Hippocampal formation (tissue), 2 donors: ENCODE results near the gene FKBP4.
A peak's percentile ranks its signal among the peaks of the same experiment; 100 is the strongest.
"Not testable (repeated sequence)": the region's sequence is repeated elsewhere in the genome, so short reads cannot be mapped to it uniquely, and the experiment has no call there.

Source experiments
- DNase-seq, 2 donors: peaks; one replicate each; lab custom pipeline; 2025; lab: John Stamatoyannopoulos, UW

FKBP4 gene, protein sequence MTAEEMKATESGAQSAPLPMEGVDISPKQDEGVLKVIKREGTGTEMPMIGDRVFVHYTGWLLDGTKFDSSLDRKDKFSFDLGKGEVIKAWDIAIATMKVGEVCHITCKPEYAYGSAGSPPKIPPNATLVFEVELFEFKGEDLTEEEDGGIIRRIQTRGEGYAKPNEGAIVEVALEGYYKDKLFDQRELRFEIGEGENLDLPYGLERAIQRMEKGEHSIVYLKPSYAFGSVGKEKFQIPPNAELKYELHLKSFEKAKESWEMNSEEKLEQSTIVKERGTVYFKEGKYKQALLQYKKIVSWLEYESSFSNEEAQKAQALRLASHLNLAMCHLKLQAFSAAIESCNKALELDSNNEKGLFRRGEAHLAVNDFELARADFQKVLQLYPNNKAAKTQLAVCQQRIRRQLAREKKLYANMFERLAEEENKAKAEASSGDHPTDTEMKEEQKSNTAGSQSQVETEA

DNA sequence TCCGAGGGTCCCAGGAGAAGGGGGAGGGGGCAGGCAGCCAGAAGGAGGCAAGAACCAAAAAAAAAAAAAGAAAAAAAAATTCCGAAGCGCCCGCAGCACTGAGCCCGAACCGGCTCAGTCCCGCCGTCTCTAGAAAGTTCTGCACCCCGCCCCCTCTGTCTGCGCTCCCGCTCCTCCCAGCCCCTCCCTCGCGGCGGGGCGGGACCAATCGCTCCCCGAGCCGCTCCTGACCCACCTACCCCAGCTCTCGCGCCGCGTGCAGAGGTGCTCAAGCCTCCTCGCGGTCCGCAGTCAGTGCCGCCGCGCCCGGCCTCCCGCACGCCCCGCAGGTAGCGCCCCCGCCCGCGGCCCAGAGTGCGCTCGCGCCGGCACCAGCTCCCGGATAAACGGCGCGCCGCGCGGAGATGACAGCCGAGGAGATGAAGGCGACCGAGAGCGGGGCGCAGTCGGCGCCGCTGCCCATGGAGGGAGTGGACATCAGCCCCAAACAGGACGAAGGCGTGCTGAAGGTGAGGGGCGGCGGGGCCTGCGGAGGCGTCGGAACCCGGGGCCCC lies at the start of gene FKBP4:
TSS of gene FKBP4 (plus strand) at position 235 of the 554 bp plus-strand sequence. CDS start at position 405, 170 bp downstream.
- DNase-seq: peak; percentile 88 to 91

DNA sequence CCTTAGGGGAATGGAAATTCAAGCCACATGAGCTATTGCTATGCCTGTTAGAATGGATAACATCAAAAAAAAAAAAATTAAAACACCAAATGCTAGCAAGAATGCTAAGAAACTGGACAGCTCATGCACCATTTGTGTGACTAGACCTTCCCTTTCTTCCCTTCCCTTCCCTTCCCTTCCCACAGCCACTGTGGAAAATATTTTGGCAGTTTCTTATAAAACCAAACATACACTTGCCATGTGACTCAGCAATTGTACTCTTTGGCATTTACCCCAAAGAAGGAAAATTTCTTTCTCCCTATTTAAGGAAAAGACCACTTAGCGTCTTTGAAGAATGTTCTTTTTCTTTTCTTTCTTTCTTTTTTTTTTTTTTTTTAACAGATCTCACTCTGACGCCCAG lies 49.1 kb upstream of the FKBP4 start:
- no peak for DNase-seq

DNA sequence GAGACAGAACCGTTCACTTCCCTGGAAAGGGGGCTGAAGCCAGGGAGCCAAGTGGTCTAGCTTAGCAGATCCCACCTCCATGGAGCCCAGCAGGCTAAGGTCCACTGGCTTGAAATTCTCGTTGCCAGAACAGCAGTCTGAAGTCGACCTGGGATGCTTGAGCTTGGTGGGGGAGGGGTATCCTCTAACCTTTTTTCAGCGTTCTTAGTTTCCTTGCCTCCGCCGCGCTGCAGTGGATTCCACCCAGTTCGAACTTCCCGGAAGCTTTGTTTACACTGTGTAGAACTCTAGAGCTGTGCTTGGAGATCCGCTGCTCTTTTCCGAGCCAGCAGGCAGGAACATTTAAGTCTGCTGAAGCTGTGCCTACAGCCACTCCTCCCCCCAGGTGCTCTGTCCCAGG lies 45.2 kb upstream of the FKBP4 start:
- no peak for DNase-seq

DNA sequence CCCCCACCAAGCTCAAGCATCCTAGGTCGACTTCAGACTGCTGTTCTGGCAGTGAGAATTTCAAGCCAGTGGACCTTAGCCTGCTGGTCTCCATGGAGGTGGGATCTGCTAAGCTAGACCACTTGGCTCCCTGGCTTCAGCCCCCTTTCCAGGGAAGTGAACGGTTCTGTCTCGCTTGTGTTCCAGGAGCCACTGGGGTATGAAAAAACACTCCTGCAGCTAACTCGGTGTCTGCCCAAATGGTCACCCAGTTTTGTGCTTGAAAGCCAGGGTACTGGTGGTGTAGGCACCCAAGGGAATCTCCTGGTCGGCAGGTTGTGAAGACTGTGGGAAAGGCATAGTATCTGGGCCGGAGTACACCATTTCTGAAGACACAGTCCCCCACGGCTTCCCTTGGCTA lies 44.6 kb upstream of the FKBP4 start:
- DNase-seq: no peak

DNA sequence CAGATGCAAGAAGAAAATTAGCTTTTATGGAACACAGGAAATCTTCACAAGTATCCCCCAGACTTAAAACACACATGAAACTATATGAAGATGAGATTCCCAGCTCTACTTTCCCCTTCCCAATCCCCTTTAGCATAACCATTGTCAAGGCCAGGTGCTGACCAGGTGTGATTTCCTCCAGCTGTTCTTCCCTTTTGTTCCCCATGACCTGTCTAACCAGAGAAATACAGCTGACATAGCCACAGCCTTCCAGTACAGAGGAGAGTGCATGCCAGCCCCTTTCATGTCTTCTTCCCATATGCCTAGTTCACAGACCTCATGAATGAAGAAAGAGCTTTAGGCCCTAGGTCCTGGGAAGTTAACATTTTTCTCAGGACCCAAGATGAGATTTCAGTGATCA lies 43.5 kb upstream of the FKBP4 start:
- DNase-seq: no peak

DNA sequence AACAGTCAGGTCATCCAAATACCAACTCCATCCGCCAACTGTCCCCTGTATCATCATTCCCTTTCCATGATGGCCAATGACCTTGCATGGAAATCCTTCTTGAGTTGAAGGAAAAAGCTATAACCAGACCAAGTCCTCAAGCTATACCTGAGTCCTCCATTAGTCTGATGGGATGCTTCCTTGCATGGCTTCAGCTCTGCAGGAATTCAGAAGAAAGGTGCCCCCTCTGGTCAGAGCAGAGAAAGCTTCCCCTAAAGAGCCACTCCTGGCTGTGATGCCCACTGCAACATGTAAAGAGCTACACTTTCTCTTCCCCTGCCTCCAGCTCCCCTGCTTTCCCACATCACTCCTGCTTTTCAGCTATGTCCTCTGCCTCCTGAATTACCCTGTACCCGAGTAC lies 43.1 kb upstream of the FKBP4 start:
- no peak for DNase-seq

DNA sequence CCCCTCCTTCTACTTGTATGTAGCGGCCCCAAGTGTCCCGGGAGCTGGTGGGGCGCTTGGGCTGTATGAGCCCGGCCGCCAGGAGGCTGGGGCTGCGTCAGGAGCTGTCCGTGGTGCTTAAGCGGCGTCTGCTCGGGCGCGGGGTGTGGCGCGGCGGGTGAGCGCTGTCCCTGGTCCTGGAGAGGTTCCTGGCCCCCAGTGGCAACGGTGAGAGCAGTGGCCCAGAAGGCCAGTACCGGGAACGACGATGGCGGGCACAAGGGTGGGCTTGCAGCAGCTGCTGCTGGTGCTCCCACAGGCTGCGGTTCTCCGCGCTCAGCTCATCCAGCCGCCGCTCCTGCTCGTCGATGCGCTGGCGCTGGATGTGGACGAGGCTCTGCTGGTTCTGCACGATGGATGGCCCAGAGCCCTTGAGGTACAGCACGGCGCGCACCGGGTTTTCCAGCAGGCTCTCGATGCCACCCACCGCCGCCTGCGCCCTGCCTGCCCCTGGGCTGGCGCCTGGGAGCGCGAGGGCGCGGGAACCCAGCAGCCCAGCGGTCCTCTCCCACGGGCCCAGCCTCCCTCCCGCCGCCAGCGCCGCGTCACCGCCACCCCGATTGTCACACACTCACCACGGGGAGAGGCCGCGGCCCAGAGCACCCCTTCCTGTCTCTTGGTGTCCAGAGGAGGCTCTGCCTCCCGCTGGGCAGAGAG lies 41.9 kb upstream of the FKBP4 start:
- peak; percentile 23 to 63 for DNase-seq

DNA sequence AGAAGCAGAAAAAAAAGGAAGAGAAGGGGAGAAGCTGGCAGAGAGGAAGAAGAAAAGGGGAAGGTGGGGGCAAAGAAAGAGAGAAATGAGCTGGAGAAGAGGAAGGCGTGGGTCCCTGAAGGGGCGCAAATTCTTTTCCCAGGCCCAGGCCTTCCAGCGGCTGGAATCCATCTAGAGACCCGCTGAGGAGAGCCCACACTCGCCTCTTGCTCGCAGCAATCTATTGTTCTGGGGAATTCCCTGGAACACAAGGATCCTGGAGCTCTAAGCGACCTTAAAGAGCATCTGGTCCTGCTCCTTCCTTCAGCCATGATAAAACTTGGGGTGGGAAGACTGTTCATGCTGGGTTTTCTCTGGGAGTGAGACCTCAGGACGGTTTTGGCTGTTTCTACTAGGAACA lies 41.2 kb upstream of the FKBP4 start:
- DNase-seq: no peak

DNA sequence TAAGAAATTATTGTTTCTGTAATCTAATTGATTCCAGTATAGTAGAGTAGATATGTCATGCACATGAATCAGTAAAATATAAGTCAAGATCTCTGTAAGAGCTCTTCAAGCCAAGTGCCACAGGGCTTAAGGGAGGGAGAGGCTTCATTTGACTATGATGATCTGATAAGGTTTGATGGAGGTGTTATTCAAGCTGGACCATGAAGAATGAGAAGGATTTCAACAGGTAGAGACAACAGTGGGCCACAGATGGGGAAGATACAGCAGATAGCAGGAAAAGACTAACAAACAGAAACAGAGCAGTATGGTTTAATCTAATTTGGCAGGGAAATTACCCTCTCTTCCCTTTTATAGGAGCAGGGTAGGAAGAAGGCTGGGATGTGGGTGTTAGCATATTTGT lies 40.6 kb upstream of the FKBP4 start:
- DNase-seq: peak in 1 of 2 donors; percentile 0

DNA sequence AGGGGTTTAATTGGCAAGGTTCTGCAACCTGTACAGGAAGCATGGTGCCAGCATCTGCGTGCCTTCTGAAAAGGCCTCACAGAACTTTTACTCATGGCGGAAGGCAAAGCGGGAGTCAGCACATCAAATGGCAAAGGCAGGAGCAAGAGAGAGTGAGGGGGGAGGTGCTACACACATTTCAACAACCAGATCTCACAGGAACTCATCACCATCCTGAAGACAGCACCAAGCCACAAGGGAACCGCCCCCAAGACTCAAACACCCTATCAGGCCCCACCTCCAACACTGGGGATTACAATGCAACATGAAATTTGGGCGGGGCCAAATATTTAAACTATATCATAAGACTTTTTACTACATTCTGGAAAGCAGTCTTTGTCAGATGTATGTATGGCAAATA lies 38.0 kb upstream of the FKBP4 start:
- DNase-seq: no peak

DNA sequence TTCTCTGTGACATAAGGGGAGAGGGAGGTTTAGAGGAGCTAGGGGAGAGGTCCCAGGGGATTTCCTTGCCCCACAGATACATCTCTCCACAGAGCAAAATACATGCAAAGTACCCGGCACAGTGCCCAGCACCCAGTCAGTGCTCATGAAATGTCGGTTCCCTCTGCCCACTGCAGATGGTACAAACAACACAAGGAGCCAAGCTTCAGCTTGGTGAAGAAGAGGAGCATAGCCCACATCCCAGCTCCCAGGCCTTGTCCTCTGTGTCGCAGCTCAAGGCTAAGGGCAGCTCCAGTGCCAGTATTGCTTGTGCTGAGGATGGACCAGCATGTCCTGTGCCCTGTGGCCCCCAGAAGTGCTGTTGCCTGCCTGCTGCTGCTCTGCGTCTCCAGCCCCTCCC lies 35.0 kb upstream of the FKBP4 start:
- no peak for DNase-seq

DNA sequence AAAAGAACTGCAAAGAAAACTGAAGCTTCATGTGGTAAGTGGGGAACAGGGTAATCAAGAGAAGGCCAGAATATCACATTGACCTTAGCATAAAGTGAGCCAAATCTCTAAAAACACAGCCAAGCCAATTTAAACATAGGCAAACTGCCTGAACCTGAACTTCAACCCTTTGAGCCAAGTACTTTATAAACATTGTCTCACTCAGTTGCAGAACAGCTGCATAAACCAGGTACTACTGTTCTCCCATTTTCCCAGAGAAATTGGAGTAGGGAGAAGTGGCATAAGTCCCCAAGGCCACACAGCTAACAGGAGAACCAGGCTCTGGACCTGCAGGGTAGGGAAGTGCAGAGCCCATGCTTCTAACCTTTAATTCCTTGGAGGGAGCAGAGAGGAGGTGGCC lies 30.4 kb upstream of the FKBP4 start:
- DNase-seq: no peak

DNA sequence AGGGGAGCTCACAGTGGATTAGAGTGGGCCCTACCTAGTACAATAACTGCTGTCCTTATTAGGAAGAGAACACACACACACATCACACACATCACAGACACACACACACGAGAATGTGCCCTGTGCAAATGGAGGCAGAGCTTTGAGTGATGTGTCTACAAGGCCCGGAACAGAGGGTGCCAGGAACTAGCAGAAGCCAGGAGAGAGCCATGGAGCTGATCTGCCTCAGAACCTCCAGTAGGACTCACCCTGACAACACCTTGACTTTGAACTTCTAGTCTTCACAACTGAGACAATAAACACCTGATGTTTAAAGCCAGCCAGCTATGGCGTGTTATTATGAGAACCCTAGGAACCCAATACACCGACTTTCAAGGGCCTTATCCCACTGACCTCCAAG lies 29.7 kb upstream of the FKBP4 start:
- DNase-seq: no peak

DNA sequence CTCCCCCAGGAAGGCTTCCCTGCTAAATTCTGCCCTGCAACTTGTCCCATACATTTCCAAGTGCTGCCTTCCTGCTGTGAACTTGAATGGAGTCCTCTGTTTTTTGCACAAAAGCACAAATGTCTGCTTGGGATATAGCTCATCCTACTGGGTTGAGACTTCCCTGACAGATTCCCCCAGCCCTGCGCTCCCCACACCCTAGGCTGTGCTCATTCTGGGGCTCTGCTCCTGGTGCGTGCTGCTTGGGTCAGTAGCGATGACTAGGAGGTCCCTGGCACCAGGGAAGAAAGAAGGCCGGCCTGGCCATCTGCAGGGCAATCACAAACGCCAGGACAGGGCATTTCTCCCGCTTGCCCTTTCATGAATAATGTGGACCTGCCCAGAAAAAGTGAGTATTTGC lies 29.2 kb upstream of the FKBP4 start:
- no peak for DNase-seq

DNA sequence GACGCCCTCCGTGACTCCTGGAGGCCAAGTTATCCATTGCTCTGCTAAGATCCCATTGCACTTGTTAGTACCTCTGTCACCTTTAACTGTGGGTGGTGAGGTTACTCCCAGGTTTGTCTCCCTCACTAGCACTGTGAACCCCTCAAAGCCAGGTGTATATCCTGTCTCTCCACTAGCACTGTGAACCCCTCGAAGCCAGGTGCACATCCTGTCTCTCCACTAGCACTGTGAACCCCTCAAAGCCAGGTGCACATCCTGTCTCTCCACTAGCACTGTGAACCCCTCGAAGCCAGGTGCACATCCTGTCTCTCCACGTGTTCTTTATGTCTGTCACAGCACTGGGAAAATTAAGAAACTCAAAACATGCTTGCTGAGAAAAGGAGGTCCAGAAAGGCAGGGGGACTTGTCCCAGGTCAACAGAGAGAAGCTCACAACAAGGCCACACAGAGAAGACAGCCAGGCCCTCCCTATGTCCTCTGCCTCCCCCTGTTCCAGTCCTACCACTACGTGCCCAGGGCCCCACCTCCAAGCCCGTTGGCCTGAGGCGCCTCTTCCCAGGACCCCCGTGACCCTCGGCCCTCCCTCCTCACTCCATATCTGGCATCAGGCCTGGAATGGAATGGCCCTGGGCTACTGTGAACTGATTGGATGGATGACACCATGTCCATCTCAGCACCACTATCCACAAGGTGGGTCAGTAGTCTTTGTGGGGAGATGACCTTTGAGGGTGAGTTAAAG lies 26.4 kb upstream of the FKBP4 start:
- no peak for DNase-seq

DNA sequence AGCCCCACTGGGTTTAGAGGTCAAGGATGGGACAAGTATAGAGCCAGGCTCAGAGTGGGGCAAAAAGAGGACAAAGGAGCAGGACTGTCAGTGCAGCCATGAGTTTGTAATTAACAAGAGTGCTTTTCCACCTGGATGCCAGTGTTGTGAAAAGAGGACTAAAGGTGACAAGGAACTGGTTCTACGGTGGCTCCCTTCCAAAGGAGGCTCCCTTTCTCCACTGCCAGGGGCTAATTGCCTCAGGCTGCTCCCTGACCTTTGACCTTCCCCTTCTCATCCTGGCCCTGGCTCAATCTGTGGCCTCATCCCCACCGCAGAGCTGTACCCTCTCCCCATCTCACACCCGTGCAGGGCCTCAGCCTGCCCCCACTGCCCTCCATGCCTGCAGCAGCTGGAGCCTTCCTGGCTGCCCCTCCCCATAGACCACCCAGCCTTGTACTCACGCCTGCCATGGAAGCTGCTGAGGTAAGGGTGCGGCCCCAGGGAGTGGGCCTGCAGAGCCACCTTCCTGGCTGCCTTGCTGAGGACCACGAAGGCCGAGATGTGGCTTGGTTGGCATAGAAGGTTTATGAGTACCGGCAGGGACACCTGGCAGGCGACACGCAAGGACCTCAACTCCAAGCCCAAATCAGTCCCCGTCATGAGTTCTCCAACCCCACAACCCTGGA lies 24.8 kb upstream of the FKBP4 start:
- no peak for DNase-seq

DNA sequence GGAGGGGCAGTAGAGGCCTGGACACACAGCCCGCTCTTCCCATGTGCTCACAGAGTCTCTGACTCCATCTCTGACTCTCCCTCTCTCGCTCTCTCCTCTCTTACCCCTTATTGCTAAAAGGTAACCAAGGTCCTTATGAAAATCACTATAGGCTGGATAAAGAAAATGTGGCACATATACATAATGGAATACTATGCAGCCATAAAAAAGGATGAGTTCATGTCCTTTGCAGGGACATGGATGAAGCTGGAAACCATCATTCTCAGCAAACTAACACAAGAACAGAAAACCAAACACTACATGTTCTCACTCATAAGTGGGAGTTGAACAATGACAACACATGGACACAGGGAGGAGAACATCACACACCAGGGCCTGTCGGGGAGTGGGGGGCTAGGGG lies 24.2 kb upstream of the FKBP4 start:
- not testable (repeated sequence) for DNase-seq

DNA sequence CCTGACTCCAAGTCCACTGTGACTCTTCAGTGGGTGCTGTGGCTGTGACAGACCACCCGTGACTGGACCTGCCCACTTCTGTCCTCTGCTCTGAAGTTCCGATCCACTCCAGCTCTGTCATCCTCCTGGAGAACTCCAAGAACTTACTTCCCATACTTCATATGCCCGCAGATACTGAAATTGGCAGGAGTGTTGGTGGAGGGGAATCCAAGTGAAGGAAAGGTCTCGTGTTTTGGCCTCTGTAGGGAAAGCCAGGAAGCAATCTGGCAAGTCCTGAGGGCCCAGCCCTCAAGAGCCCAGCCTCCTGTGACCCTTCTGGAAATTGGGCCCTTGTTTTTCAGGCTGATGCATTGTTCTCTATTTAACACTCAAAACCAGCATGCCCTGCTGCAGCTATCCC lies 22.4 kb upstream of the FKBP4 start:
- DNase-seq: no peak

DNA sequence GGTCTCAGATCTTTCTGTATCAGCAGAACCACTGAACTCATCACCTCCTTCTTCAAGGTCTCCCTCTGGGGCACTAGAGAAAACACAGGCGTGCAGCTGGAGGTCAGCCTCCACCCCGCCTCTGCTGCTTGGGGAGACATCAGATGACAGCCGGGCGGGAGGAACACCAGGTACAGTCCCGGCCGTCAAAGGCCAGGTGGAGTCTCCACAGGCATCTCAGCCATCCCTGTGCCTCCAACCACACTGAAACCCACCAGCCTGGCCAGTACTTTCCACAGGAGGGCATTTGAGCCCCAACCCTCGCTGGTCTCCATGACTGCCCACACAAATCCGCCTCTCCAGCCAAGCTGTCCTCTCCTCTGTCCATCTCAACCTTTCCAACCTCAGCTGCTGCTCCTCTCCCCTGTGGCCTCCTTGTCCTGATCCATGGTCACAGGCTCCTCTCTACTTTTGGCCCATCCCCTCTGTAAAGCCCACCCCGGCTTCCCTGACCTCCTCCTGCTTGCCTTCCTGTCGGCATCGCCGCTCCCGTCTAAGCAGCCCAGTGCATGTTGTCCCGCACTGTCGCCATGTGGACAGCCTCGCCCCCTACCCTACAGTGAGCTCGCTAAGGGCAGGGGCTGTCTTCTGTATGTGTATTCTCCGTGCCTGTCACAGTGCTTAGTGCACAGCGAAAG lies 21.4 kb upstream of the FKBP4 start:
- DNase-seq: no peak

DNA sequence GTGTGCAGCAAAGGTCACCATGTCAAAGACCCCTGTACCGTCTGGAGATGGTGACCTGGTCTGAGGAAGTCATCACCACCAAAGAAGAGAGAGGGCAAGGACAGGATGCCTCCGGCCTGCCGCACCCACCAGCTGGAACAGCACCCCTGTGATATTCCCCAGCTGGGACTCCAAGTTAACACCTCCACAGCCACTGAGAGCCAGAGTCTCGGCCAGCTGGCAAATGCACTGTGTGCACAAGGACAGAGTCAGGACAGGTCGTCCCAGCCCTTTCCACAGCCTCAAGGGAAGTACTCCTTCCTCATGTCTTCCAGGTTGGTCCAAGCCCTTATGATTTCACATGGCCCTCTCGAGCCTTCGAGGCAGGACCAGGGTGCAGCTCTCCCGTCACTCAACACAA lies 19.3 kb upstream of the FKBP4 start:
- DNase-seq: no peak

DNA sequence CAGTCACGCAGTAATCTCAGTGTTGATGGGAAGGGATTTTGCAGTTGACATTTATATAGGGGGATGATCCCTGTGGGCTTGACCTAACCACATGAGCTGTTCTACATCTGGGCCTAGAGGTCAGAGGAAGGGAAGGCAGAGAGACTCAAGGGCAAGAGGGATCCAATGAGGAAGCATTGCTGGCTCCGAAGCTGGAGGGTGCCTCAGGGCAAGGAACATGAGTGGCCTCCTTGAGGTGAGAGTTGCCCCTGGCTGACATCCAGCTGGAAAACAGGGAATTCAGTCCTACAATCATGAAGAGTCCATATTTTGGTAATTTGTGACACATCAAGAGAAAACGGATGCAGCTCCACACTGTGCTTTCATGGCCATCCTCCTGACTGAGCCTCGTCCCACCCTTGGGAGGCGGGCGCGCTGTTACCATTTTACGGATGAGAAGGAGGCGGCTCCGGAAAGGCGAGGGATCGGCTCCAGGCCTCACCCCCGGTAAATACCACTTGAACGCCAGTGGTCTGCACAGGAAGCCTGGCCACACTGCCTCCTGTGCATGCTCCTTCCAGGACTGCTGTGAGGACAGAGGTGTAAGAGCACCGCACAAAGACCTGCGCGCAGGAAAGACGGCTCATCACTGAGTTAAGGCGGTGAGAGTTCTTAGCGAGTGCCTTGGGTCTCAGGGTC lies 18.5 kb upstream of the FKBP4 start:
- DNase-seq: no peak
